Breast epithelium (tissue), 4 donors: ENCODE results near the gene CDCP1. TPM values are rescaled to one million over a fixed set of nuclear protein-coding genes. Genes with fewer than 3 reads are reported as not detected.

ENCODE experiments used
- DNase-seq, 2 donors: peaks; one replicate each; pipeline ENCODE4 v3.0.0-alpha.2; 2019; ENCODE audit warnings: low spot score in 2 of 2
- H3K27ac ChIP-seq, 2 donors: fragments of 200-600 bp; sonication (generic) in 1 of 2; one replicate each; pipeline ENCODE4 v1.5.1; 2016 to 2019; ENCODE audit warnings: mild to moderate bottlenecking in 1 of 2
- H3K27me3 ChIP-seq, 2 donors: fragments of 200-600 bp; sonication (generic) in 1 of 2; one replicate each; pipeline versions ENCODE4 v1.5.1 to v1.6.0; 2017 to 2019; ENCODE audit warnings: control low read depth in 1 of 2, mild to moderate bottlenecking in 1 of 2
- H3K36me3 ChIP-seq: fragments of 200-600 bp; one replicate; pipeline ENCODE4 v1.5.1; 2019
- H3K4me1 ChIP-seq, 2 donors: fragments of 200-600 bp; sonication (generic); one replicate each; pipeline ENCODE4 v1.5.1; 2016 to 2019; ENCODE audit warnings: control low read depth in 1 of 2
- H3K4me3 ChIP-seq, 3 donors: fragments of 200-600 bp; sonication (generic); 1 replicate in 2 of 3; 2 replicates in 1 of 3; pipeline ENCODE4 v1.5.1; 2016 to 2019; ENCODE audit warnings: mild to moderate bottlenecking in 3 of 3, moderate library complexity in 2 of 3
- H3K9me3 ChIP-seq, 2 donors: fragments of 200-600 bp; sonication (generic) in 1 of 2; one replicate each; pipeline ENCODE4 v1.5.1; 2016 to 2019; ENCODE audit warnings: control low read depth in 1 of 2
- CTCF ChIP-seq, 3 donors: fragments of 450-650 bp; IDR thresholded peaks; one replicate each; pipeline ENCODE4 v1.5.1; 2016 to 2017; ENCODE audit warnings: antibody characterized with exemption in 3 of 3, mild to moderate bottlenecking in 3 of 3, moderate library complexity in 3 of 3
- POLR2A ChIP-seq: fragments of 450-650 bp; IDR thresholded peaks from one replicate; pipeline ENCODE4 v1.6.1; 2016; ENCODE audit warnings: antibody characterized with exemption, mild to moderate bottlenecking, moderate library complexity
- POLR2AphosphoS5 ChIP-seq, 3 donors: sonication (generic); formaldehyde crosslinking; IDR thresholded peaks; one replicate each; pipeline ENCODE4 v1.6.1; 2017; ENCODE audit warnings: antibody characterized with exemption in 3 of 3
- intact Hi-C: fragments of 100-400 bp; cut with DNase I; formaldehyde crosslinking; loops from one replicate; pipeline ENCODE4 v1.15.1; 2023; ENCODE audit warnings: low total_unique reads
- total RNA-seq, 3 donors: library from RNA; depleted of rRNA; stranded (reverse); fragments of >200 nt; gene quantifications; one replicate each; pipeline ENCODE4 v1.1.0, GENCODE V29; 2016

Gene CDCP1
- total RNA-seq, 3 donors from 2014 or later: 1.9 to 11.3 (median 8.5) TPM

GRCh38 chr3:45137656-45138181 is 8.5 kb downstream of the CDCP1 start:
- Histone ChIP-seq H3K4me3 (no peak overlapping the region), H3K9me3 (no peaks in the 10 kb centered on the region), H3K27ac (peak overlapping the region; percentile 30 to 39), H3K4me1 (no peaks in the 10 kb centered on the region), H3K36me3 (no peaks in the 10 kb centered on the region), H3K27me3 (no peaks in the 10 kb centered on the region)
- TF ChIP-seq POLR2A (no peak), POLR2AphosphoS5 (IDR thresholded peaks at IDR 0.05) (no peak), CTCF (IDR thresholded peaks at IDR 0.05) (no peak)
- DNase-seq: no peak
- intact Hi-C loops: no loop called here

DNA sequence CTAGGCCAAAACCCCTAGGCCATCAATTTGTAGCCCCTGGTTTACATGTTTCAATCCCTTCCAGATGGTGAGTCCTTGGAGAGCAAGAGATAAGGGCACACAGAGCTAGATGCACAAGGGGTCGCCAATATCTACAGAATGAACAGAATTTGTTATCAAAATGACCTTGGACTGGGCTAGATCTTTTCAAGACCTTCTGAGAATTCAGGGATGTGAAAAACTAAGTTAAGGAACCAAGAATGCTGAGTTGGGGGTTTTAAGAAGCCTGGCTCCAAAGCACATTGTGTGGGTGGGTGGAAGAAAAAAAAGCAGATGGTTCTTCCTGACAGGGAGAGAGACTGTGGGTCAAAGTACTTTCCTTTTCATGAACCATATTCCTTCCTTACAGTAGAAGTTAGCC is 10.2 kb downstream of the CDCP1 start:
- H3K36me3 ChIP-seq: no peaks in the 10 kb centered on the region
- TF ChIP-seq POLR2A (no peak), POLR2AphosphoS5 (IDR thresholded peaks at IDR 0.05) (no peak), CTCF (IDR thresholded peaks at IDR 0.05) (no peak)
- no peak overlapping the region for H3K4me3 ChIP-seq
- intact Hi-C loops: no loop called here
- H3K27me3 ChIP-seq: no peaks in the 10 kb centered on the region
- no peak overlapping the region for H3K27ac ChIP-seq
- H3K9me3 ChIP-seq: no peaks in the 10 kb centered on the region
- no peak for DNase-seq
- H3K4me1 ChIP-seq: no peaks in the 10 kb centered on the region

- Histone ChIP-seq H3K27me3 (no peaks in the 10 kb centered on the region), H3K27ac (no peak overlapping the region), H3K36me3 (no peaks in the 10 kb centered on the region), H3K4me3 (no peak overlapping the region), H3K9me3 (no peaks in the 10 kb centered on the region), H3K4me1 (no peaks in the 10 kb centered on the region)
- DNase-seq: no peak
- intact Hi-C loops: no loop called here
- no peak for TF ChIP-seq POLR2A
- TF ChIP-seq POLR2AphosphoS5 (IDR thresholded peaks at IDR 0.05): no peak
- TF ChIP-seq CTCF (IDR thresholded peaks at IDR 0.05): no peak
Observed at GRCh38 chr3:45134758-45135521, 11.2 kb downstream of the CDCP1 start.

DNA sequence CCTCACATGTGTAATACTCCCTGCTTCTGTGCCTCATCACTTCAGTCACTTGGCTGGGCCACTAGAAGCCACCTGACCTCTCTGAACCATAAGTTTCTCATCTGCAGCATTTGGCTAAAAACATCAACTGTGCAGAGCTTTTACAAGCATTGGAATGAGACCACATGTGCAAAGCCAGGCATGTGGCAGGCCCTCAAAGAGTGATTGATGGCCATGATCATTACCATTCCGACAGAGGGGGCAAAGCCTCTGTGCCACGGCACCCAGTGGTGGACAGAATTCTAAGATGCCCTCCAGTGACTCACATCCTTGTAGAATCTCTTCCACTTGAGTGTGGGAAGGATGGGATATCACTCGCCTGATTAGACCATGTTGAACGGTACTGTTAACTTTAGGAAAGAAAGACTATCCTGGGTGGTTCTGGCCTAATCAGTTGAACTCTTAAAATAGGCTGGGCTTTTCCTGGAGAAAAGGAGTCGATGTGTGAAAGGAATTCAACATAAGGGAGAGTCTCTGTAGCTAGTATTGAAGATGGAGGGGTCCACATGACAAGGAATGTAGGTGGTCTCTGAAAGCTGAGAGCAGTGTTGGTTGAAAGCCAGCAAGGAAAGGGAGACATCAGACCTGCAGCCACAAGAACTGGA is 13.5 kb downstream of the CDCP1 start:
- Histone ChIP-seq H3K4me3 (no peak overlapping the region), H3K9me3 (no peaks in the 10 kb centered on the region), H3K27ac (no peak overlapping the region), H3K4me1 (no peaks in the 10 kb centered on the region), H3K36me3 (no peaks in the 10 kb centered on the region), H3K27me3 (no peaks in the 10 kb centered on the region)
- DNase-seq: no peak
- intact Hi-C loops: no loop called here
- TF ChIP-seq POLR2AphosphoS5 (IDR thresholded peaks at IDR 0.05) (no peak), POLR2A (no peak), CTCF (IDR thresholded peaks at IDR 0.05) (no peak)

DNA sequence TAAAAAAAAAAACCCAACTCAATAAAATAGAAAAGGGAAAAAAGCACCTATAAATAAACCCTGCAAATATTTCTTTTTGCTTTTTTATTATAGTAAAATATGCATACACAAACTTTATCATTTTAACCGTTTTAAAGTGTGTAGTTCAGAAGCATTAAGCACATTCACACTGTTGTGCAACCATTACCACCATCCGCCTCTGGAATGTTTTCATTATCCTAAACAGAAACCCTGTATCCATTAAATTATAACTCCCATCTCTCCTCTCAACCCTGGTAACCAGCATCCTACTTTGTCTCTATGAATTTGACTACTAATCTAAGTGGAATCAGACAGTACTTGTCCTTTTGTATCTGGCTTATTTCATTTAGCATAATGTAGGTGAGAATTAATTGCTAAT is 15.0 kb downstream of the CDCP1 start:
- Histone ChIP-seq H3K36me3 (no peaks in the 10 kb centered on the region), H3K27ac (no peak overlapping the region), H3K9me3 (no peaks in the 10 kb centered on the region), H3K4me3 (no peak overlapping the region), H3K4me1 (no peaks in the 10 kb centered on the region), H3K27me3 (no peaks in the 10 kb centered on the region)
- intact Hi-C loops: no loop called here
- no peak for DNase-seq
- TF ChIP-seq POLR2AphosphoS5 (IDR thresholded peaks at IDR 0.05): no peak
- no peak for TF ChIP-seq CTCF (IDR thresholded peaks at IDR 0.05)
- no peak for TF ChIP-seq POLR2A
